SK-N-SH (cell line): Measurements from ENCODE around the gene IL1RL2. TPM values are rescaled to one million over a fixed set of nuclear protein-coding genes. Genes with fewer than 3 reads are reported as not detected.
A peak's percentile ranks its signal among the peaks of the same experiment; 100 is the strongest.

Source experiments
- CTCF ChIA-PET: fragments of 300-600, 350-600 bp; formaldehyde crosslinking; extraction: SDS; loops from one replicate; lab custom pipeline; 2021; lab: Yijun Ruan, JAX
- POLR2A ChIA-PET: fragments of 350-600 bp; sonication (Branson Sonifier 250); formaldehyde crosslinking; extraction: SDS; loops from one replicate; lab custom pipeline; 2020; ENCODE audit warnings: antibody characterized with exemption, inconsistent platforms; lab: Yijun Ruan, JAX
- DNase-seq: peaks from one replicate; pipeline ENCODE4 v3.0.0; 2012
- H2AFZ ChIP-seq: fragments of 200-600 bp; sonication (generic); 2 replicates; pipeline ENCODE4 v1.8.1; 2016; ENCODE audit warnings: antibody characterized with exemption, mild to moderate bottlenecking, low read depth
- H3F3A ChIP-seq: fragments of 200-600 bp; sonication (generic); replicated peaks from 2 replicates; pipeline ENCODE3; 2016; ENCODE audit warnings: antibody characterized with exemption, mild to moderate bottlenecking; ENCODE audit not compliant: insufficient read depth
- H3K27ac ChIP-seq, 2 experiments: fragments of 200-500 bp in 1 of 2; fragments of 200-600 bp in 1 of 2; sonication (Bioruptor generic) in 1 of 2; sonication (generic), shearing (Covaris generic) in 1 of 2; 2 replicates each; pipeline versions ENCODE4 v1.5.1 to v1.6.1; 2014 to 2016; ENCODE audit warnings: low read depth in 2 of 2, inconsistent platforms in 1 of 2, low read length in 1 of 2, mild to moderate bottlenecking in 1 of 2, mixed read lengths in 1 of 2
- H3K27me3 ChIP-seq: fragments of 200-600 bp; sonication (generic), shearing (Covaris generic); 2 replicates; pipeline ENCODE4 v1.6.1; 2016; ENCODE audit warnings: mixed run types; ENCODE audit not compliant: insufficient read depth
- H3K36me3 ChIP-seq, 2 experiments: fragments of 200-500 bp in 1 of 2; fragments of 200-600 bp in 1 of 2; sonication (Bioruptor generic) in 1 of 2; sonication (generic) in 1 of 2; replicated peaks in 1 of 2; 2 replicates each; pipeline versions ENCODE3 to v1.5.1; 2014 to 2016; ENCODE audit warnings: low read length in 1 of 2, mild to moderate bottlenecking in 1 of 2; ENCODE audit not compliant: insufficient read depth in 2 of 2, control insufficient read depth in 1 of 2
- H3K4me1 ChIP-seq, 2 experiments: fragments of 200-500 bp in 1 of 2; fragments of 200-600 bp in 1 of 2; sonication (Bioruptor generic) in 1 of 2; sonication (generic), shearing (Covaris generic) in 1 of 2; 2 replicates each; pipeline versions ENCODE4 v1.5.1 to v1.6.1; 2014 to 2016; ENCODE audit warnings: low read depth in 1 of 2, low read length in 1 of 2, mixed run types in 1 of 2; ENCODE audit not compliant: insufficient read depth in 2 of 2, control insufficient read depth in 1 of 2
- H3K4me2 ChIP-seq: fragments of 200-600 bp; sonication (generic), shearing (Covaris generic); 2 replicates; pipeline ENCODE4 v1.6.1; 2017; ENCODE audit warnings: mixed run types
- H3K4me3 ChIP-seq, 2 experiments: fragments of 200-500 bp in 1 of 2; fragments of 200-600 bp in 1 of 2; sonication (Bioruptor generic) in 1 of 2; sonication (generic), shearing (Covaris generic) in 1 of 2; 2 replicates each; pipeline versions ENCODE4 v1.5.1 to v1.8.1; 2014 to 2016; ENCODE audit warnings: low read depth in 2 of 2, inconsistent platforms in 1 of 2, low read length in 1 of 2, mild to moderate bottlenecking in 1 of 2, mixed read lengths in 1 of 2, moderate library complexity in 1 of 2
- H3K79me2 ChIP-seq: fragments of 200-600 bp; sonication (generic); 2 replicates; pipeline ENCODE4 v1.8.1; 2017; ENCODE audit warnings: mild to moderate bottlenecking; ENCODE audit not compliant: insufficient read depth
- H3K9ac ChIP-seq: fragments of 200-600 bp; sonication (generic); 2 replicates; pipeline ENCODE4 v1.6.1; 2017; ENCODE audit warnings: mixed run types
- H3K9me2 ChIP-seq: fragments of 200-600 bp; sonication (generic); 2 replicates; pipeline ENCODE4 v1.6.1; 2017; ENCODE audit warnings: mixed run types
- H3K9me3 ChIP-seq: fragments of 200-600 bp; sonication (generic); 2 replicates; pipeline ENCODE4 v1.6.1; 2017; ENCODE audit warnings: mixed run types, mild to moderate bottlenecking, moderate library complexity
- H4K20me1 ChIP-seq: fragments of 200-600 bp; sonication (generic); 2 replicates; pipeline ENCODE4 v1.6.1; 2017; ENCODE audit warnings: mild to moderate bottlenecking, mixed run types; ENCODE audit not compliant: insufficient read depth
- EZH2phosphoT487 ChIP-seq: fragments of 200-600 bp; sonication (generic); IDR thresholded peaks from 2 replicates; pipeline ENCODE4 v1.6.1; 2017; ENCODE audit warnings: low read depth, mixed run types, mild to moderate bottlenecking, antibody characterized with exemption, moderate library complexity, borderline replicate concordance
- GATA2 ChIP-seq: sonication (generic); formaldehyde crosslinking; IDR thresholded peaks from 2 replicates; pipeline ENCODE4 v1.5.0; 2020; ENCODE audit warnings: mild to moderate bottlenecking, missing genetic modification reagents
- POLR2AphosphoS5 ChIP-seq: IDR thresholded peaks from 2 replicates; pipeline ENCODE4 v1.6.1; 2012; ENCODE audit warnings: low read depth, low read length
- RAD21 ChIP-seq: IDR thresholded peaks from 2 replicates; pipeline ENCODE4 v1.6.1; 2012; ENCODE audit warnings: mild to moderate bottlenecking, low read length
- SIN3A ChIP-seq: IDR thresholded peaks from 2 replicates; pipeline ENCODE4 v1.6.1; 2012; ENCODE audit warnings: low read depth, mild to moderate bottlenecking, low read length, moderate library complexity, borderline replicate concordance
- TAF1 ChIP-seq: IDR thresholded peaks from 2 replicates; pipeline ENCODE4 v1.6.1; 2012; ENCODE audit warnings: low read depth, mild to moderate bottlenecking, low read length, moderate library complexity, borderline replicate concordance
- TEAD4 ChIP-seq: IDR thresholded peaks from 2 replicates; pipeline ENCODE4 v1.4.0; 2012; ENCODE audit warnings: mild to moderate bottlenecking, borderline replicate concordance; ENCODE audit not compliant: insufficient read depth
- USF1 ChIP-seq: IDR thresholded peaks from 2 replicates; pipeline ENCODE4 v1.4.0; 2012; ENCODE audit warnings: low read depth, borderline replicate concordance
- ZBTB33 ChIP-seq: IDR thresholded peaks from 2 replicates; pipeline ENCODE4 v1.4.0; 2012; ENCODE audit warnings: low read depth, borderline replicate concordance
- WGBS: methylation state at CpG from one replicate; pipeline ENCODE4 v1.1.6; 2017; ENCODE audit warnings: low lambda C conversion rate; 5-methylcytosine and 5-hydroxymethylcytosine counted together
- polyA plus RNA-seq, 3 experiments: library from polyadenylated mRNA; depleted of rRNA; stranded (reverse); fragments of >200 nt; gene quantifications; 2 replicates each; pipeline ENCODE4 v1.2.3, GENCODE V29; 2012
- TF ChIP-seq, protein P1 (sequence below): IDR thresholded peaks from 2 replicates; pipeline ENCODE4 v1.6.1; 2012; ENCODE audit warnings: mild to moderate bottlenecking, low read depth, low read length, moderate library complexity

The IL1RL2 gene
- polyA plus RNA-seq, 1 of the 3 experiments (the other 2 are of a cell fraction) = 0.05 TPM

- no peak for TF ChIP-seq TEAD4
- TF ChIP-seq RAD21 = no peak
- TF ChIP-seq, protein P1, sequence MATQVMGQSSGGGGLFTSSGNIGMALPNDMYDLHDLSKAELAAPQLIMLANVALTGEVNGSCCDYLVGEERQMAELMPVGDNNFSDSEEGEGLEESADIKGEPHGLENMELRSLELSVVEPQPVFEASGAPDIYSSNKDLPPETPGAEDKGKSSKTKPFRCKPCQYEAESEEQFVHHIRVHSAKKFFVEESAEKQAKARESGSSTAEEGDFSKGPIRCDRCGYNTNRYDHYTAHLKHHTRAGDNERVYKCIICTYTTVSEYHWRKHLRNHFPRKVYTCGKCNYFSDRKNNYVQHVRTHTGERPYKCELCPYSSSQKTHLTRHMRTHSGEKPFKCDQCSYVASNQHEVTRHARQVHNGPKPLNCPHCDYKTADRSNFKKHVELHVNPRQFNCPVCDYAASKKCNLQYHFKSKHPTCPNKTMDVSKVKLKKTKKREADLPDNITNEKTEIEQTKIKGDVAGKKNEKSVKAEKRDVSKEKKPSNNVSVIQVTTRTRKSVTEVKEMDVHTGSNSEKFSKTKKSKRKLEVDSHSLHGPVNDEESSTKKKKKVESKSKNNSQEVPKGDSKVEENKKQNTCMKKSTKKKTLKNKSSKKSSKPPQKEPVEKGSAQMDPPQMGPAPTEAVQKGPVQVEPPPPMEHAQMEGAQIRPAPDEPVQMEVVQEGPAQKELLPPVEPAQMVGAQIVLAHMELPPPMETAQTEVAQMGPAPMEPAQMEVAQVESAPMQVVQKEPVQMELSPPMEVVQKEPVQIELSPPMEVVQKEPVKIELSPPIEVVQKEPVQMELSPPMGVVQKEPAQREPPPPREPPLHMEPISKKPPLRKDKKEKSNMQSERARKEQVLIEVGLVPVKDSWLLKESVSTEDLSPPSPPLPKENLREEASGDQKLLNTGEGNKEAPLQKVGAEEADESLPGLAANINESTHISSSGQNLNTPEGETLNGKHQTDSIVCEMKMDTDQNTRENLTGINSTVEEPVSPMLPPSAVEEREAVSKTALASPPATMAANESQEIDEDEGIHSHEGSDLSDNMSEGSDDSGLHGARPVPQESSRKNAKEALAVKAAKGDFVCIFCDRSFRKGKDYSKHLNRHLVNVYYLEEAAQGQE = no peak
- TF ChIP-seq POLR2AphosphoS5 = no peak
- TF ChIP-seq USF1 = no peak
- no peak for TF ChIP-seq SIN3A
- no peak for TF ChIP-seq ZBTB33
- no peak for TF ChIP-seq TAF1
- no peak for TF ChIP-seq EZH2phosphoT487
- no peak for TF ChIP-seq GATA2 (CRISPR knock-in tag)
- H4K20me1 ChIP-seq = no peaks in the 10 kb centered on the region
- H3K27me3 ChIP-seq = no peaks in the 10 kb centered on the region
- H3K79me2 ChIP-seq = peaks cover 2% of the 10 kb centered on the region; the same call in 1 of the 2 replicates
- H3K4me1 ChIP-seq = peaks cover 0 to 15% of the 10 kb centered on the region in 2 experiments; a peak in 2 of 4 replicates
- H3K9me2 ChIP-seq = no peaks in the 10 kb centered on the region
- ChIA-PET CTCF (interaction anchor here (1.8 kb wide), 1 partner anchor 100 kb away, joined by 9 read pairs; no protein-coding TSS in a partner anchor), POLR2A (no interaction called here)
- H3K9ac ChIP-seq = no peak overlapping the region
- no peak overlapping the region for H3K4me3 ChIP-seq
- H3F3A ChIP-seq = no peaks in the 10 kb centered on the region
- peak overlapping the region in 1 of 2 experiments; percentile 73; a peak in 1 of 4 replicates for H3K27ac ChIP-seq
- WGBS = 73% methylated on average over 2 of the region's 2 CpGs
- DNase-seq = no peak
- H3K36me3 ChIP-seq = peaks cover 0 to 10% of the 10 kb centered on the region in 2 experiments
- H2AFZ ChIP-seq = no peak overlapping the region
- no peaks in the 10 kb centered on the region for H3K9me3 ChIP-seq
- H3K4me2 ChIP-seq = no peak overlapping the region
Measured at GRCh38 chr2:102140377-102140776, 46.4 kb upstream of the IL1RL2 start.
